GM18861 (cell line): ENCODE data around the gene SLC45A3.

Source experiments
- ATAC-seq: cut with Tn5 transposase; IDR thresholded peaks from one replicate; pipeline ENCODE4 v1.9.1; 2021; ENCODE audit not compliant: unreplicated experiment

SLC45A3 gene

DNA sequence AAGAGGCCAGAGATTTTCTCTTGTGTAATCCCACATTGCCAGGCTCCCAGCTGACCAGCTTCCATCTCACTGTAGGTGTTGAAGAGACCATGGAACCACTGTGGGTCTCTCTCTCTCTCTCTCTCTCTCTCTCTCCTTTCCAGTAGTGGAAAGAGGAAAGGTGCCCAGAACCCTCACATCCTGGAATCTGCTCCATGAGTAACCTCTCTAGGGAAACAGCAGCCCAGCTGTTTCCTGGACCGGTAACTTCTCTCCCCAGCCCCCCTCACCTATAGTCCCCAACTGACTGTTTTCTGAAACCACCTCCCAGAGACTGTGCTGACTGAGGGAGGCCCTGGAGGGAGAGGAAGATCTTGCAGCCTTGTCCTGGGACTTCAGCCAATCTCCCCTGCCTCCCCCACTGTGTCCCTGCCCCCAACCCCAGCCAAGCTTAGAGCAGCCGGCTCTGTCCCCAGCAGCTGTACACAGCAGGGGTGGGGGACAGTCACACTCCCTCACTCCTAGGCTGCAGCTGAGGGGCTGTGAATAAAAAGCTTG, 20.6 kb upstream of the SLC45A3 start:
- ATAC-seq: no peak

DNA sequence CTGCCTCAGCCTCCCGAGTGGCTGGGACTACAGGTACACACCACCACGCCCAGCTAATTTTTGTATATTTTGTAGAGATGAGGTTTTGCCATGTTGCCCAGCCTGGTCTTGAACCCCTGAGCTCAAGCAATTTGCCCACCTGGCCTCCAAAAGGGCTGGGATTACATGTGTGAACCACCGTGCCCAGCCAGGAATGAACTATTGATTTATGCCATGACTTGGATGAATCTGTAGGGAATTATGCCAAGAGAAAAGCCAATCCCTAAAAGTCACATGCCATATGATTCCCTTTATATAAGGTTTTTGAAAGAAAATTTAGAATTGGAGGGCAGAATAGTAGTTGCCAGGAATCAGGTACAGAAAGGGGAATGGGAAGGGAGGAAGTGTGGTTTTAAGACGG, 19.1 kb upstream of the SLC45A3 start:
- no peak for ATAC-seq

- ATAC-seq: no peak
Measured at GRCh38 chr1:205698921-205699320, 18.6 kb upstream of the SLC45A3 start.

DNA sequence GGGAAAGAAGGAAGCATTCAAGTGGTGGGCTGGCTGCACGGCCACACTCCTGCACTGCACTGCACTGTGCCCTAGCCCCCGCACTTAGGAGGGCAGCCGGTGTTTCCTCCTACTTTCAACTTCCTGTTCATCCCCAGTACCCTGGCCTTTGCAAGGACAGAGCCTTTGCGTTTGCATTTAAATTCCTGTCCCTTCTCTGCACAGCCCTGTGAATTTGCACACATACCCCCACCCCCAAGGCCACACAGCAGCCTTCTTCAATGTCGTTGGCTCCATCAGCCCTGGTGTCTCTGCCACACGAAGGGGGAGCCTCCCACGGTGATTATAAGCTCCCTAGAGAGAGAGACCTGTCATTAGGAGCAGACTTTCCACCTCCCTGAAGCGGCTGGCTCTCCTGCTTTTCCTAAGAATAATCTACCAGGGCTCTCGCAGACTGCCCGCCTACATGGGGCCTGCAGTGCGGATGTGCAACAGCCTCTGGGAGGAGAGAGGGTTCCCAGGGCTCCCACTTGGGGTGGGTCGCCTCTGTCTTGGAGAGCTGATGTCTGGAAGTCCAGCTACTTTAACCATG, 13.2 kb upstream of the SLC45A3 start:
- ATAC-seq: no peak

- ATAC-seq: no peak
Measured at GRCh38 chr1:205692423-205692822, 12.1 kb upstream of the SLC45A3 start.

DNA sequence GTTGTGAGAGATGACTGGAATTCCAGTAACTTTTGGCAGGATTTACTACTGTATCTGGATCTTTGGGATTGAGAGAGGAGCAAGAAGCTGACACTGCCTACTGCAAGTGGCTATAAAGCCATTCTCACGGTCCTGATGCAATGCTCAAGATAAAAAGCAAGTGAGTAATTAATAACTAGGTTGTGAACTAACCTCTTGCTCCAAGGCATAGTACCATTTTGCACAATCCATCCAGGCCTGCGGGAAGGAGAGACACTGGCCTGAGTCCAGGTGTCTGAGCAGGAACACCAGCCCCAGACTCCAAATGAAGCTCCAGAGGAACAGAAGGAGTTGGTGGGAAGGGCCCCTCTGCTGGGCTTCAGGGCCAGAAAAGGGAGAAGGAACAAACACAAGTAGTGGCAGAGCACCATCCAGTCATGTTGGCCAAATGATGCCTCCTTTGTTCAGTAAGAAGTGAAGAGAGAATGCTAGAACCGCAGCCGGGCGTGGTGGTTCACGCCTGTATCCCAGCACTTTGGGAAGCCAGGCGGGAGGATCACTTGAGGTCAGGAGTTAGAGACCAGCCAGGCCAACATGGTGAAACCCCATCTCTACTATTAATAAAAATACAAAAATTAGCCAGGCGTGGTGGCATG, 9.9 kb upstream of the SLC45A3 start:
- ATAC-seq: no peak

DNA sequence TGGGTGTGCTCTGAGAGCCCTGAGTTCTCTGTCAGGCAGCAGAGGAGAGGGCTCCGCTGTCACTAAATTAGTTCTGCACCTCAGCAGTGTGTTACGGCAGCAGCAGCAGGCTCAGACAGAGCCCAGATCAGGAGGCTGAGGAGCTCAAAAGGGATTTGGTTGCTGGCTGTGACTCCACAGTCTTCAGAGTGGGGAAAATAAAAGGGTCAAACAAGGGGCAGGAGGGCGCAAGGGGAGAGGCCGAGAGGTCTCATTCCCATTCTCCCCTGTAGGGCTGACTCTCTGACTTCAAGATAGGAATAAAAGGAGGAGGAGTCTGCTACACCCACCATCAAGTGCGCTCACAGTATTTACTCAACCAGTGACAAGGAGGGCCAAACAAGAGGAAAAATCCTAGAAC, 9.2 kb upstream of the SLC45A3 start:
- ATAC-seq: no peak

GRCh38 chr1:205688171-205689080, 8.1 kb upstream of the SLC45A3 start:
- no peak for ATAC-seq

- ATAC-seq: no peak
Measured at GRCh38 chr1:205687242-205687641, 6.9 kb upstream of the SLC45A3 start.

DNA sequence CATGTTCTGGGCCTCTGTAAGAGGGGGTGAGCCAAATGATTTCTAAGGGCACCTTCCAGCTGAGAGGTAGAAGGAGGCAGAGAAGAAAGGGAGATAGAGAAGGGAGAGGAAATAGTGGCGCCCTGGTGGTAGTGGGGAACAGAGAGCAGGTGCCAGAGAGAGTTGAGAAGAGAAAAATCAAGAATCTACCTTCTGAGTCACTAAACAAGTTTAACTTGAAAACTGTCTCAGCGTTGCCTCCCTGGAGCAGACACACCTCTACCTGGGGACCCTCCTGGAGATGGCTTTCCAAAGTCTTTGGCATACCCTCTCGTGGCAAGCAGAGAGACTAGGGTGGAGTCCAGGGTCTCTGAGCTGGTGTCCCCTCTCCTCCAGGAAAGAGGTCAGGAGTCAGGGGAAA, 1.1 kb upstream of the SLC45A3 start:
- ATAC-seq: no peak

DNA sequence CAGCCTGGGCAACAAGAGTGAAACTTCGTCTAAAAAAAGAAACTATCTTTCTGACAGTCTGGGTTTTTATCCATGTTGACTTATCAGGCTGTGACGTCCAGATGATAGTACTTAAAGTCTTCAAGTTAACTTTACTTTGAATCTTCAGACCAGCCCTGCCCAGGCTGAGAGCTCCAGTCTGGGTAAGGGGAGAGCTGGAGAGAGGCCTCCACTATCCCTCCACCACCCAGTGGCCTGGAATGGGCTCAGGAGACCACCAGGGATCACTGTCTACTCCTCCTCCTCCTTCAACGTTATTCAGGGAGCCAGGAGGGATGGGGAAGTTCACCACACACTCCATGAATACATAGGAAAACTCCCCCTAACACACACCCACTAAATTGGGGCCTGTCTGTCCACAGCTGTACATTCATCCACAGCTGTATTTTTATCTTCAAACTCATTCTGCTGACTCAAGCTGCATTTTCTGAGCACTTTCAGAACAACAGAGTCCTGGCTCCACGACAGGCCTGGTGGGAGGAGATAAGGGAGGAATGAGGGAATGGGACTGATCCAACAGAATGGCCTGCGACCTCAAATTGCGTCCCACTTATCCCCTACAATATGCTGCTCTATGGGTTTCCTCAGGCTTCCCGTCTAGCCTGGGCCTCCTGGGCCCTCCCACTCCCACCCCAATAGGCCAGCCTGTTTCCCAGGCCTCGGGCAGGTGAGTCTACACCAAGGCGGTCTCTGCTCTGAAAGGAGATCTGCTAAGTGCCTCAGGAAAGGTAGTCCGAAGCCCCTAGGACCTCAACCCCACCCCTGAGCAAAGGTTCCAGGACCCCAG, 1.8 kb downstream of the SLC45A3 start:
- ATAC-seq: no peak

DNA sequence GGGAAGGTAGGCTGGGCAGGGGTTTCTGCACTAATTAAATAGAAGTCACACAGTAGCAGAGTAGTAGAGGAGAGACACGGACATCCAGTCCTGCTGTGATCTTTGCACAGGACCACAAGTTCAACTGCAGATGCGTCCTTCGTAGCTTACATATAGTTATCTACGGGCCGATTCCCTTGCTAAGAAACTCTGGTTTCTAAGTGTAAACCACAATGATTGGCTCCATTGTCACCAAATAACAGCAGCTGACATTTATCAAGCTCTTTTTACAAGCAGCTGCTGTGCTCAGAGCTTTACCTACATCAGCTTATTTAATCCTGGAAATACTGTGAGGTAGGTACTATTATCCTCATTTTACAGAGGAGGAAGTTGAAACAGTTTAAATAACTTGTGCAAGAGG, 3.1 kb downstream of the SLC45A3 start:
- ATAC-seq: no peak

- no peak for ATAC-seq
Measured at GRCh38 chr1:205676597-205676996, 3.7 kb downstream of the SLC45A3 start.

DNA sequence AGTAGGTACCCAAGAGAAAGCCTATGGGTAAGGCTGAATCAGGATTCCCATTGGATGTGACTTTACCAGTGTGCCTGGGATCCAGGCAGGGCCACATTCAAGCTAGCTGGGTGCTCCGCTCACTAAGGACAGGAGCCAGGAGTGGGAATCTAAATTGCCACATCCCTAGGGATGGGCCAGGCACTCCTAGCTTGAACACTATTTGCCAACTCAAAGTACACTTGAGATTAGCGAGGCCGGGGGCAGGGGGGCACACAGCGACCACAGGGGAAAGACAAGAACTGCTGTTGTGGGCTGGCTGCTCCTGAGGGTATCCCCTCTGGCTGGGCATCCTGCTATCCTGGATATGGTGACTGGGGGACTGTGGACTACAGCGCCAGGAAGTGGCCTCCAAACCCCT, 4.3 kb downstream of the SLC45A3 start:
- ATAC-seq: no peak

- no peak for ATAC-seq
Measured at GRCh38 chr1:205675247-205675646, 5.1 kb downstream of the SLC45A3 start.

DNA sequence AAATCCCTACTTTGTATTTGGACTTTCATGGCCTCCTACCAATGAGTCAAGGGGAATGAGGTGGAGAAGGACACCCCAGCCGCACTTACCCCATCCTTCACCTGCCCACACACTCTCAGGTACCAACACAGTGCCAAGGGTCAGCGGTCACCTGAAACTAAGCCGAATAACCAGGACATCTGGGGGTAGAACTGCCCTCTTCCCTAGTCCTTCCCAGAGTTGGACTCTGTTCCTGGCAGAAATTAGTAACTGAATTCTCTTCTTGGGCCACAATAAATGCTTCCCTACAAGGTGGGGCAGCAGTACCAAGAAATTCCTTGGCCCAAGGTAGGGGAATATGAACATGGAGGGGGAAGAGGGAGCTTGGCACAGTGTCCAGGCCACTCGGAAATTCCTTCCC, 7.3 kb downstream of the SLC45A3 start:
- no peak for ATAC-seq

DNA sequence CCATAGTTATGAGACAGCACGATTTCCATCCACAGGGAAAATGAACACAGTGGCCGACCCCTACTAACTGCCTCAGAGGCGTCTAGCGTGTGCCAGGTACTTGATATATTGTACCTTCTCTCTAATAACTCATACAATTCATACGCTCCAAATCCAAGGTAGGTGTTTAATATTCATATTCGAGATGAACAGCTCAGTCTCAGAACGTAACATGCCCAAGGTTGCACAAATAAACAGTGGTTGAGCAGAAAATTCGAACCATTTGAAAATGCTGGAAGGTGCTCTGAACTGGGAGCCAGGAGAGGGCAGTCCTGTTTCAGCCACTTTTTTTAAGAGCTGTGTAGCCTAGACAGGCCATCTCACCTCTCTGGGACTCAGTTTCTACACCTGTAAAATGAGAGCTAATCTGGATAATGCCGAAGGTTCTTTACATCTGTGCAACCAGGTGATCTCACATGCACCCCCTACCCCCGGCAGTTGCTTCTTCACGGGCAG, 7.9 kb downstream of the SLC45A3 start:
- ATAC-seq: no peak

GRCh38 chr1:205670611-205671430, 9.5 kb downstream of the SLC45A3 start:
- no peak for ATAC-seq

DNA sequence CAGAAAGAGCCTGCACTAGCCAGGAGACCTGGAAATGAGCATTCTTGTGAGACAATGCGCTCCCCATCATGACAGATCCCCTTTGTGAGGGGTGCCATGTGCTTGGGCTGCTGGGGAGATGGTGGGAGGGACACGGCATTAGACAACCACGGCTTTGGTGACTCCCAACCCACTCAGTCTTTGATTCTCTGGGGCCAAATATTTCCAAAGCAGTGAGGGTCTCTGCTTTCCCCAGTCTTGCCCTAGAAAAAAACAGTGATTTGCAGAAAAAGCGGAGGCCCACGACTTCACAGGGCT, 10.2 kb downstream of the SLC45A3 start:
- ATAC-seq: no peak
